Putamen (tissue), 1 donor: ENCODE results near the gene ACADS.

Experiments used
- DNase-seq: peaks from one replicate; pipeline ENCODE4 v3.0.0-alpha.2; 2016; ENCODE audit warnings: low spot score

Gene ACADS

DNA sequence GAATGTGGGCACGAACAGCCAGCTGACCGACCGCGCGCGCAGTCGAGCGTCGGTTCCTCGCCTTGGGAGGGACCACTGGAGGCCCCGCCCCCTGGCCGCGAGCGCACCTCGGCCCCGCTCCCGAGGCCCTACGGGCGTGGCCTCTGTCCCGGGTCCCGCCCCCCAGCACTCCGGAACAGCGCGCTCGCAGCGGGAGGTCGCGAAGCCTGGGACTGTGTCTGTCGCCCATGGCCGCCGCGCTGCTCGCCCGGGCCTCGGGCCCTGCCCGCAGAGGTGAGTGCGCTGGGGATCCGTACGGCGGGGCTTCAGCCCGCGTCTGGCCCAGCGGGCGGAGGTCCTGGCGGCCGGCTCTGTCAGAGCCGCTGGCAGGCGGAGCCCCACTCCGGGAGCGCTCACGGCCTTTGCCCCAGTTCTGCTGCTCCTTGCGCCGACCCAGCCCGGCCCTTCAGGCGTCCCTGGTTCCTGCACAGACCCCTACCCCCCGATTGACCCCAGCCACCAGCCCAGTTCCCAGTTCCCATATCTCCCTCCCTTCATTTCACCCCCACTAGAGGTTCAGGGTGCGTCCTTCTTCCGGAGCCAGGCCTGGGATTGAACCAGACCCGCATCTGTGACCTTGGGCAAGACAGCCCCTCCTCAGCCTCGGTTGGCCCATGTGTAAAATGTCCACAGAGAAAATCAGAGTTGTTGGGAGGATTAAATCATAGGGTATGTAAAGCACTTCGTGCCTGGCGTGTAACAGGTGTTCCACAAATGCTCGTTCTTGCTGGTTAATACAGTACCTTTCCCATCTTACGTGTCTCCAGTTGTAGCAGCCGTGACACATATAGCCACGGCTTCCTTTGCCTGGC is at the start of gene ACADS:
Gene ACADS (plus strand): TSS at position 168 of the 851 bp plus-strand sequence. CDS start 60 bp downstream, at position 228.
- DNase-seq: peak; percentile 80

- no peak for DNase-seq
Observed at GRCh38 chr12:120677765-120678473, 47.7 kb upstream of the ACADS start.

- DNase-seq: no peak
Observed at GRCh38 chr12:120678572-120678971, 47.1 kb upstream of the ACADS start.

DNA sequence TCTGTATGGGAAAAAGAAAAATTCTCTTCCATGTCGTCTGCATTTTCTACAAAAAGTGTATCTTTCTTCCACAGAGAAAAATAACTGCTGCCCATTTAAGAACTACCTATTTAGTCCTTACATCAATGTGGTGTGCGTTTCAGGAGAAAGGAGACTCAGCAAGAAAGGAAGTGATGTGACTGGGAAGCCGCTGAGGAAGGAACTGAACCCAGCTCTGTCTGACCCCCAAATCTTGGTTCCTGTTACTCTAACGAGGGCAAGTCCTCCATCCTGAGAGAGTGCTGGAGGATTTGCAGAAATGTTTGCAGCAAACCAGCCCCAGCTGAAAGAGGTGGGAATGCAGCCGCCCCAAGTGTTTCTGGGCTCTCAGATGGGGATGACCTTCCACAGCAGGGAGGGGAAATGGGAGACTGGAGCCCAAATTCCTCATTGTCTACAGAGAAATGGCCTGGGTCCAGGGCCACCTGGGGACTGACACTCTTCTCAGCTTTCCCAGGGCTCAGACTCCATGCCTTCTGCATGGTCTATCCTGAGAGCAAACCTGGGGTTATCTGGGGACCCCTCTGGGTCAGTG is 45.4 kb upstream of the ACADS start:
- DNase-seq: no peak

DNA sequence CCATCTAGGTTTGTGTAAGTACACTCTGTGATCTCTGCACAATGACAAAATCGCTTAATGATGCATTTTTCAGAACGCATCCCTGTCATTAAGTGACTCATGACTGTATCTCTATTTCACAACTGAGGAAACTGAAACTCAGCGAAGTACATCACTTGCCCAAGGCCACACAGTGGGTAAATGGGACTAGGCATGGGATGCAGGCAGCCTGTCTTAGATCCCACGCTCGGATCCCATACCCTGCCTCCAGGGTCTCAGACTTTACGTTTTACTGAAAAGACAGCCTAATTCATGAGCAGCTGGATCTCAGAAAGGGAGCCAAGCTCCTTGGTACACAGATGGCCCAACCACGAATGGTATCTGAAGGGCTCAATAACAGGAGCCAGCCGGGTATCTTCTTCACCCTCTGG is 41.1 kb upstream of the ACADS start:
- DNase-seq: no peak

- no peak for DNase-seq
Observed at GRCh38 chr12:120685522-120685921, 40.1 kb upstream of the ACADS start.

DNA sequence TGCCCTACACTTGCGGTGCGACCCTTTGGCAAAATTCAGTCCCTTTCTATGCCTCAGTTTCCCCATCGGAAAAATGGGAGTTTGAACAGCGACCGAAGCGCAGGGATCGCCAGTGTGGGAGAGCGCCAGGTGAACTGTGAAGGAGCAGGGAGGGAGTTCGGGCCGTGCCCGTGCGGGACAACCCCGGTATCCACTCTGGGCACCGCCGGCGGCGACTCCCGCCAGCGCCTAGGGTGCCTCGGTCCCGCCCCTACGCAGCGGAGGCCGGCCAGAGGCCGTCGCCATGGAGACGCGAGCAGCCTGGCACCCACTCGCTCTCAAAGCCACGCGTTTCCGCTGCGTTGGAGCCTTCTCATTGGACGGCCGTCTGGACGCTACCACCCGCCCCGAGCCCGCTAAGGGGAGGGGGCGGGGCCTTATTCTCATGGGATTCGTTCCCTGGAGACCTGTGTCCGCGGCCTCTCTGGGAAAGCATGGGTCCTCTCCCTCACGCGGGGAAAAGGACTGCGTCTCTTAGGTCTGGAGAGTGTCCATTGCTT is 39.4 kb upstream of the ACADS start:
- peak; percentile 99 for DNase-seq

DNA sequence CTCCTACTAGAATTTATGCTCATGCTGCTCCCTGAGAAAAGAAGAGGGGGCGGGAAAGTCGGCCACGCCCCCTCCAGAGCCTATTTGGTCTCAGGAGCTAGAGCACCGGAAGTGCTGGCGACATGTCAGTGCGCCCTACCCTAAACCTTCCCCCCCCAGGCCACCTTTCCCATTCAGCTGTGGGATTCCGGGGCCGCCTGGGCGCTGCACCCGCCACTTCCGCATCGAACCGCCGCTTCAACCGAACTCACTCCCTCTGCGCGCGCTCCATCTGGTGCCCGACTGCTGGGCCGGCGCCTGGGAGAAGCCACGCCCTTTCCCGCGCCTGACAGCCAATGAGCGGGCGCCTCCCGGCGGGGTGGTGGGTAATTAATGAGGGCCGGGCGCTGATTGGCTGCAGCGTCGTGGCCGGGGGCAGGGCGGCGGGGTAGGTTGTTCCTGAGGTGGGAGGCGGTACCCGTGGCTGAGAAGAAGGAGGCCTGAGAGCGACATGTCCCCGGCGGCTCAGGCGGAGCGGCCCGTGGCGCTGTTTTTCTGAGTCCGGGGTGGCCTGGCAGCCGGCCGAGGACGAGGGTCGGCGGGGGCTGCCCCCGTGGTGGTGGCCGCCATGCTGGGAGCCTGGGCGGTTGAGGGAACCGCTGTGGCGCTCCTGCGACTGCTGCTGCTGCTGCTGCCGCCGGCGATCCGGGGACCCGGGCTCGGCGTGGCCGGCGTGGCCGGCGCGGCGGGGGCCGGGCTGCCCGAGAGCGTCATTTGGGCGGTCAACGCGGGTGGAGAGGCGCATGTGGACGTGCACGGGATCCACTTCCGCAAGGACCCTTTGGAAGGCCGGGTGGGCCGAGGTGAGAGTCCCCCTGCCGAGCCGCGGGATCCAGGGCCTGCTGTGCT is 38.7 kb upstream of the ACADS start, which contains the start of gene MLEC:
Gene MLEC (plus strand): TSS at position 460 of the 888 bp plus-strand sequence. CDS start 148 bp downstream, at position 608.
- DNase-seq: peak; percentile 98

GRCh38 chr12:120687578-120688289 is 37.9 kb upstream of the ACADS start:
- DNase-seq: no peak

DNA sequence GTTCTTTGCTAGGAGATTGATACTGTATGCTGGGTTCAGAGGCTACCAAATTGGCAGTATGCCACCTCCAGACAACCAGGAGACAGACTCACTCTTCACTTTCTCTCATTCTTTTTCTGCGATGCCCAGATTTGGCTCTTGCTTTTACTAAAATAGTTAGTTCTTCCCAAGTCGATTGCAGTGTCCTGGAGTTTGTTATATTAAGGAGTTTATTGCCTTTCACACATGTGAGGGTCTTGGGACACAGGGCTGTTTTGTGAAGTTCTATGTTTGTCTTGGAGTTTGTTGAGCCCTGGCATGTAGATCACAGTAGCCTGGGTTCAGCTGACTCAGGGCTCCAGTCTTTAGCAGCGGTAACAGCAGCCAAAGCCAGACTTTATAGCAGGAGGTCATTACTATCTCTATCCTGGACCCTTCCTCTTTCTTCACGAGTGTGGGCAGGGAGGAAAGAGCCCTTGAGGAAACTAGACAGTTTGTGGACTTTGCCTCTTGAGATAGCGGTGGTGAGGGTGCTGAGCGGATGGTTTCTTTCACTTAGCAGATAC is 37.0 kb upstream of the ACADS start:
- DNase-seq: no peak

GRCh38 chr12:120689397-120690082 is 36.1 kb upstream of the ACADS start:
- no peak for DNase-seq

DNA sequence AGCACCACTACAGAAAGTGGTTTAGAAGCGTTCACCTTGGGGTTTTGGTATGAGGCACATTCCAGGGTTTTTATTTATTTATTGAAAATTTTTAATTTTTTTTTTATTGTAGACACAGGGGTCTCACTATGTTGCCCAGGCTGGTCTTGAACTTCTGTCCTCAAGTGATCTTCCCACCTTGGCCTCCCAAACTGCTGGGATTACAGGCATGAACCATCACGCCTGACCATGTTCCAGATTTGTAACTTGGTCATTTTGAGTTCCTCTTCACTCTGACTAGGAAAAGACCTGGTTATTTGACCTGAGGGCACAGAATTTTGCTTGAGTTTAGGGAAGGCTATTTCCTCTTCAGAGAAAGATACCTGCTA is 35.6 kb upstream of the ACADS start:
- no peak for DNase-seq

- DNase-seq: no peak
Observed at GRCh38 chr12:120690978-120691377, 34.6 kb upstream of the ACADS start.

GRCh38 chr12:120692524-120693033 is 33.0 kb upstream of the ACADS start:
- DNase-seq: no peak

- DNase-seq: no peak
Observed at GRCh38 chr12:120693848-120694247, 31.8 kb upstream of the ACADS start.

- DNase-seq: no peak
Observed at GRCh38 chr12:120696626-120697025, 29.0 kb upstream of the ACADS start.

DNA sequence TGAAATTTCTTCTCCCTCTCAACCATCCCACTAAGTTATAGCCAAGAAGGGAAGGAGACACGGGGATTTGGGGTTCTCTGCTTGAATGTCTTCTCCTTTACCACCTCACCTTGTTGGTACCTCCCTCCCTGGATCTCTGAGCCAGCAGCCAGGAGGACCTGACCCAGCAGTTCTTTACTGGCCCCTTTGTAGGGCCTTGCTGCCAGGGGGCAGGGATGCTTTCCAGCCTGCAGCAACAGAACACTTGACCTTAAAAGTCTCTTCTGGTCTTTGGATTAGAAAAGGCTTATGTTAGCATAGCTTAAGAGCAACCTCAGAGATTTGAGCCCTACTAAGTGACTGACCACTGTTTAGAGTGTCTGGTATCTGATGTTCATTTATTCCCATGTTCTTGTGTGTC is 28.3 kb upstream of the ACADS start:
- no peak for DNase-seq

- no peak for DNase-seq
Observed at GRCh38 chr12:120698665-120699064, 27.0 kb upstream of the ACADS start.

DNA sequence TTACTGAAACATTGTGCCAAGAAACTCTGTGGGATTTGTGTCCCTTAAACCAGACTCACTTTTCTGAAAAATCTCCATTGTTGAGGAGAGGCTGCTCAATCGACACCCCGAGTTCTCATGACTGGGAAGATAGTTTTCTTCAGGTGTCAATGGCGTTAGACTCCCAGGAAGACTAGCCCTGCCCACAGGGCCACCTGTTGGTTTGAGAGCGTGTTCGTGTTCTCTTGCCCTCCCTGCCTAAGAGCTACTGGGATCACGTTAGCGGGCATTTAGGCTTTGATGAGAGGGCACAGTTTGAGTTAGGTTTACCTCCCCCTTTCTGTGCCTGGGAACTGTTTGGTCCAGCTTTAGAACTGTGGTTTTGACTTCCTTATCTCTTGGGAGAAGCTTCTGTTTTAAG is 26.1 kb upstream of the ACADS start:
- no peak for DNase-seq

DNA sequence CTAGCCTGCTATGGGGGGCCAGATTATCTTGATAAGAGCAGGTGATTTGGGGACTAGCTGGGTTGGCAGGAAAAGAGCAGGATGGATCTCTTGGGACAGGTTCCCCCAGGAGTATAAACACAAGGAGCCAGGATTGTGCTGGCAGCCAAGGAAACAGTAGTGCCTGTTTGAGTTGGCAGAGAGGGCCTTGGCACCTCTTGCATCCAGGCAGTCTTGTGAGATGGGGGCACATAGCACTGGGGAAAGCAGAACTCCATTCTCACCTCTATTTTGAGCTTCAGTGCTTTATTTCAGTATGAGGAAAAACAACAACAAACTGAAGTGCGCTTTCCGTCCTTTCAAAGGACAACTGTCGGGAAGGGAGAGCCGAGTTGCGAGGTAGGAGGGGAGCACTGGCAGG is 24.7 kb upstream of the ACADS start:
- no peak for DNase-seq
